Measurements from ENCODE around the gene MRI1. TPM values are rescaled to one million over a fixed set of nuclear protein-coding genes. Genes with fewer than 3 reads are reported as not detected.

The MRI1 gene
- total and polyA plus RNA-seq, 2 donors from 2014 or later, result 18.8 to 46.5 TPM

- H3K9ac ChIP-seq (ENCODE audit: low read length in 3 of 3), result no peak overlapping the region
- intact Hi-C loops (cut with DNase I), result no loop called here
- DNase-seq (no peak), FAIRE-seq (no peak)
- H3K4me3 ChIP-seq (ENCODE audit: low read length in 3 of 3), result no peak overlapping the region
- TF ChIP-seq, protein P1, sequence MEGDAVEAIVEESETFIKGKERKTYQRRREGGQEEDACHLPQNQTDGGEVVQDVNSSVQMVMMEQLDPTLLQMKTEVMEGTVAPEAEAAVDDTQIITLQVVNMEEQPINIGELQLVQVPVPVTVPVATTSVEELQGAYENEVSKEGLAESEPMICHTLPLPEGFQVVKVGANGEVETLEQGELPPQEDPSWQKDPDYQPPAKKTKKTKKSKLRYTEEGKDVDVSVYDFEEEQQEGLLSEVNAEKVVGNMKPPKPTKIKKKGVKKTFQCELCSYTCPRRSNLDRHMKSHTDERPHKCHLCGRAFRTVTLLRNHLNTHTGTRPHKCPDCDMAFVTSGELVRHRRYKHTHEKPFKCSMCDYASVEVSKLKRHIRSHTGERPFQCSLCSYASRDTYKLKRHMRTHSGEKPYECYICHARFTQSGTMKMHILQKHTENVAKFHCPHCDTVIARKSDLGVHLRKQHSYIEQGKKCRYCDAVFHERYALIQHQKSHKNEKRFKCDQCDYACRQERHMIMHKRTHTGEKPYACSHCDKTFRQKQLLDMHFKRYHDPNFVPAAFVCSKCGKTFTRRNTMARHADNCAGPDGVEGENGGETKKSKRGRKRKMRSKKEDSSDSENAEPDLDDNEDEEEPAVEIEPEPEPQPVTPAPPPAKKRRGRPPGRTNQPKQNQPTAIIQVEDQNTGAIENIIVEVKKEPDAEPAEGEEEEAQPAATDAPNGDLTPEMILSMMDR (IDR thresholded peaks at IDR 0.05; ENCODE audit: borderline replicate concordance, extremely low read depth, insufficient read depth), result no peak
- no peaks in the 10 kb centered on the region for H3K9me3 ChIP-seq (ENCODE audit: control insufficient read depth in 2 of 3, insufficient read depth in 1 of 3, low read length in 3 of 3)
- no peaks in the 10 kb centered on the region for H3K36me3 ChIP-seq (ENCODE audit: control insufficient read depth in 2 of 3, insufficient read depth in 3 of 3, low read length in 3 of 3)
- no peak overlapping the region for H3K27ac ChIP-seq (ENCODE audit: low read depth in 2 of 2, low read length in 2 of 2)
- peaks cover 0 to 3% (median 0%) of the 10 kb centered on the region in 3 donors for H3K4me1 ChIP-seq (ENCODE audit: control insufficient read depth in 2 of 3, insufficient read depth in 2 of 3, low read depth in 1 of 3, low read length in 3 of 3)
- no peaks in the 10 kb centered on the region for H3K27me3 ChIP-seq (ENCODE audit: control insufficient read depth, insufficient read depth, low read length)
Measured at GRCh38 chr19:13729859-13730258, 34.5 kb upstream of the MRI1 start.

- no peaks in the 10 kb centered on the region for H3K9me3 ChIP-seq (ENCODE audit: control insufficient read depth in 2 of 3, insufficient read depth in 1 of 3, low read length in 3 of 3)
- peak overlapping the region; percentile 87 to 97 for H3K27ac ChIP-seq (ENCODE audit: low read depth in 2 of 2, low read length in 2 of 2)
- H3K9ac ChIP-seq (ENCODE audit: low read length in 3 of 3), result peak overlapping the region; percentile 41 to 98 (median 85)
- peaks cover 0 to 3% (median 0%) of the 10 kb centered on the region in 3 donors for H3K4me1 ChIP-seq (ENCODE audit: control insufficient read depth in 2 of 3, insufficient read depth in 2 of 3, low read depth in 1 of 3, low read length in 3 of 3)
- peak overlapping the region; percentile 69 to 87 (median 83) for H3K4me3 ChIP-seq (ENCODE audit: low read length in 3 of 3)
- DNase-seq, result peak; percentile 97 to 99 (median 98)
- no peaks in the 10 kb centered on the region for H3K36me3 ChIP-seq (ENCODE audit: control insufficient read depth in 2 of 3, insufficient read depth in 3 of 3, low read length in 3 of 3)
- no peak for FAIRE-seq
- no peaks in the 10 kb centered on the region for H3K27me3 ChIP-seq (ENCODE audit: control insufficient read depth, insufficient read depth, low read length)
- intact Hi-C loops (cut with DNase I), result no loop called here
- TF ChIP-seq, protein P1 (IDR thresholded peaks at IDR 0.05; ENCODE audit: borderline replicate concordance, extremely low read depth, insufficient read depth), result no peak
Measured at GRCh38 chr19:13731147-13731964, 33.0 kb upstream of the MRI1 start.

DNA sequence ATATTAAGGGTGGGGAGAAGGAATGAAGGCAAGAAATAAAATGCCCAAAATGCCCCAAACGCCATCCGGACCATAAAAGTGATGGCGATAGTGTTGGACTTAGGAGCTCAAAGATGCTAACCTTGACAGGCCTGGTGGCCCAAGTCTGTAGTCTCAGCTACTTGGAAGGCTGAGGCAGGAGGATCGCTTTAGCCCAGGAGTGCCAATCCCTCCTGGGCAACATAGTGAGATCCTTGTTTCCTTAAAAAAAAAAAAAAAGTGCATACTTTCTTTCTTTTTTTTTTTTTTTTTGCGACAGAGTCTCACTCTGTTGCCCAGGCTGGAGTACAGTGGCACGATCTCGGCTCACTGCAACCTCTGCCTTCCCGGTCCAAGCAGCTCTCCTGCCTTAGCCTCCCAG is 32.0 kb upstream of the MRI1 start:
- Histone ChIP-seq H3K36me3 (ENCODE audit: control insufficient read depth in 2 of 3, insufficient read depth in 3 of 3, low read length in 3 of 3) (no peaks in the 10 kb centered on the region), H3K27ac (ENCODE audit: low read depth in 2 of 2, low read length in 2 of 2) (no peak overlapping the region), H3K4me1 (ENCODE audit: control insufficient read depth in 2 of 3, insufficient read depth in 2 of 3, low read depth in 1 of 3, low read length in 3 of 3) (peaks cover 0 to 3% (median 0%) of the 10 kb centered on the region in 3 donors), H3K4me3 (ENCODE audit: low read length in 3 of 3) (peak overlapping the region; percentile 63 to 87 (median 83)), H3K9me3 (ENCODE audit: control insufficient read depth in 2 of 3, insufficient read depth in 1 of 3, low read length in 3 of 3) (no peaks in the 10 kb centered on the region), H3K27me3 (ENCODE audit: control insufficient read depth, insufficient read depth, low read length) (no peaks in the 10 kb centered on the region), H3K9ac (ENCODE audit: low read length in 3 of 3) (peak overlapping the region in 2 of 3 donors; percentile 41 to 85)
- DNase-seq (no peak), FAIRE-seq (no peak)
- intact Hi-C loops (cut with DNase I), result no loop called here
- TF ChIP-seq, protein P1 (IDR thresholded peaks at IDR 0.05; ENCODE audit: borderline replicate concordance, extremely low read depth, insufficient read depth), result no peak
